NCI-H345 (cell line): ENCODE data around the gene MROH7.

Source experiments
- DNase-seq: peaks from one replicate; lab custom pipeline; 2025; lab: John Stamatoyannopoulos, UW

Gene MROH7

DNA sequence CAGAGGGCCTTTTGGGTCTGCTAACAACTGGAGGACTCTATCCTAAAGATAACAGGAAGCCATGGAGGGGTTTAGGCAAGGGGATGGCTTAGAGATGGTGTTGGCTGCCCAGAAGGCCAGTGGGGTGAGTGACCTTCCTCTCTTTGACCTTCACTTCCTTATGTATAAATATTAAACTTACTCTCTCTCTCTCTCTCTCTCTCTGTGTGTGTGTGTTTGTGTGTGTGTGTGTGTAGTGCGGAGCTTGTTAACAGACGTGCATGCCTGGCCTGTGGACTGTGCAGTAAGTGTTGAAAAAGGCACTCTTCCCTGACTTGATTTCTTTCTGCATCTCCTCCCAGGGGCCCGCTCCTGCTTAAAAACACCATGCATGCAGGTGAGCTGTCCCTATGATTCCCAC is 10.0 kb downstream of the MROH7 start:
- DNase-seq: no peak

DNA sequence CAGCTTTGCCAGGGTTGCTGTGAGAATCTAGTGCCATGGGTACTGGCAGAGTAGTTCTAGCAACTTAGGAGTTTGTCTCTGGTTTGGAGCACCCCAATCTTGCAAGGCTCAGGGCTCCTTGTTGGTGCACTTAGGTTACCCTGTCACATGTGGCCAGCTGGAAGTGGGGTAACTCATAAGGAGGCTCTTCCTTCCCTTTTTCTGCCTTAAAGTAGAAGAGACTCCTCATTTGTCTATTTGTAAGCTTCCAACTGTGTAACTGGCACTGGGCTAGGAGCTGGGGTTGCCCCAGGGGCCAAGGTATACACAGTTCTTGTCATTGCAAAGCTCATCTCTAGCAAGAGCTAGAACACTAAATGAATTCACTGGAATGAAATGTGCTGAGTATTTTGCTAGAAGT is 10.6 kb downstream of the MROH7 start:
- no peak for DNase-seq

DNA sequence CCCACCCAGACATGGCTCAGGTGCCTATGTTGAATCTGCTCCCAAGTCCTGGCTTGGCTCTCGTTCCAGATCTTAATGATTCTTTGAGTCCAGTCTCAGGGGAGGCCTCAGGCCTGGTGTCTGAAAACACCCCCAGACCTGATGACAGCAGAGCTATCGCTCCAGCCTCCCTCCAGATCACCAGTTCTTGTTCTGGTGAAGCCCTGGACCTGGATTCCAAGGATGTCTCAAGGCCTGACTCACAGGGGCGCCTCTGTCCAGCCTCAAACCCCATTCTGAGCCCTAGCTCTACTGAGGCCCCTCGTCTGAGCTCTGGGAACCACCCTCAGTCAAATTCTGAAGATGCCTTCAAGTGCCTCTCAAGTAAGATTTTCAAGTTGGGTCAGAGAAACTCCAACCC is 11.4 kb downstream of the MROH7 start:
- no peak for DNase-seq

DNA sequence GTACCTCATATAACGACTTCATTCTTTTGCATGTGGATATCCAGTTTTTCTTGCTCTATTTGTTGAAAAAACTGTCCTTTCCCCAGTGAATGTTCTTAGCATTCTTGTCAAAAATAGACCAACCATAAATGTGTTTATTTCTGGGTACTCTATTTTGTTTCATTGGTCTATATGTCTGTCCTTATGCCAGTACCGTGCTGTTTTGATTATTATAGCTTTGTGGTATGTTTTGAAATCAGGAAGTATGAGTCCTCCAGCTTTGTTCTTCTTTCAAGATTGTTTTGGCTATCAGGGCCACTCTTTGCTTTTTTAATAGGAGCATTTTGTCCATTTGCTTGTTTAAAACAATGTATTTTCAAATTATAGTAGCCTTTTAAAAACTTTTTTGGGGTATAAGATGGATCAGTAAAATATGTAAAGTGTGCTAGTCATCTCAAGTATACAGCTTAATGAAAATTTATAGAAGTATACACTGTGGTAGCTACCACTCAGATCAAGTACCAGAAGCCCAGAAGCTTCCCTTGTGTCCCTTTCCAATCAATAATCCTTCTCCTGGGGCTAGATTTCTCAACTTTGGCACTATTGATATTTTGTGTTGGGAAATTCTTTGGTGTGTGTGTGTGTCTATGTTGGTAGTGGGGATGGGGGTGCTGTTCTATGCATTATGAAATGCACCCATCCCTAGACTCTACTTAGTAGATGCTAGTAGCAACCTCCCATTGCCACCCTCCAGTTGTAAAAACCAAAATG is 16.8 kb downstream of the MROH7 start:
- no peak for DNase-seq

DNA sequence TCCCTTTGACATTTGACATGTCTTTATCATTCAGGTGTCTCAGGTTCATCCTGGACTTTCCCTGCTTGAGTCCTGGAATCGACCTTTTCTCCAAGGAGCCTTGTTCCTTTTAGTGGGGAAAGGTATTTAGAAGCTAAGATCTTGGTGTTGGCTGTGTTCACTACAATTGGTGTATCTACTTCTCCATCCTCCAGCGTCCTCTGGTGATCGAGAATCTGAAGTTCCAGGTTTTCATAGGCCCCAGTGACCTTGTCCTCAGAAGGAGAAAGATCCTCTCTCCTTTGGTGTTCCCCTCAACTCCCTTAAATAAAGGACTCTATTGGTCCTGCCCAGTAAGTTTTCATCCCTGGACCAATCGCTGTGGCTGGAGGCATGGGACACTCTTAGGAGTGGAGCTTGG is 22.1 kb downstream of the MROH7 start:
- DNase-seq: no peak

DNA sequence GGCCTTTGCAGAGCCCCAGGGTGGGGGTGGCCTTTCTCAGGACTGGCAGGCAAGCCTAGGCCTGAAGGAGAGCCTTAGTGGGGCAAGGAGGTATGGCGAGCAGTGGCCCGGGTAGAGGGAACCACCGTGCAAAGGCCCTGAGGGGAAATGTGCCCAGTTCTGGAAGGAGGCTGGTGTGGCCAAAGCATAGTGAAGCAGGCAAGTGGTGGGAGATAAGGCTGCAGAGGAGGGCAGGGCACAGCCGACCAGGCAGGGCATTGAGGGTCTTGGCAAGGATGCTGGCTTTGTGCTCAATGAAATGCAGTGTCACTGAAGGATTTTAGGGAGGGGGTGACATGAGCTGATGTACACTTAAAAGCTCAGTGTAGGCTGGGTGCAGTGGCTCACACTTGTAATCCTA is 22.8 kb downstream of the MROH7 start:
- DNase-seq: no peak

DNA sequence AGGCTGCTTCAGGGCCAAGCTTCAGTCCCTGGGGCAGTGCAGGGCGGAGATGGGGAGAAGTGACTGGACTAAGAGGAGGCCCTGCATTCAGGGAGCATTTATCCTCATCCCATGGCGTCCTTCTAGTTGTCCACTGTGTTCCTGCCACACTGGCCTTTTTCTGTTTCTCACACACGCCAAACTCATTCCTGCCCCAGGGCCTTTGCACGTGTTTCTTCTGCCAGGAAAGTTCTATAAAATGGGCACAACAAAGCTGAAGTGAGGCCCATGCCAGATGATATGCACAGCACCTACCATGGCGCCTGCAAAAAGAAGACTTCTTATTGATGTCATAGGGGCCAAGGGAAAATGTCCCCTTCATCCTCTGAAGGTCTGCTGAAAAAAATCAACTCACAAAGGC is 24.3 kb downstream of the MROH7 start:
- DNase-seq: no peak

DNA sequence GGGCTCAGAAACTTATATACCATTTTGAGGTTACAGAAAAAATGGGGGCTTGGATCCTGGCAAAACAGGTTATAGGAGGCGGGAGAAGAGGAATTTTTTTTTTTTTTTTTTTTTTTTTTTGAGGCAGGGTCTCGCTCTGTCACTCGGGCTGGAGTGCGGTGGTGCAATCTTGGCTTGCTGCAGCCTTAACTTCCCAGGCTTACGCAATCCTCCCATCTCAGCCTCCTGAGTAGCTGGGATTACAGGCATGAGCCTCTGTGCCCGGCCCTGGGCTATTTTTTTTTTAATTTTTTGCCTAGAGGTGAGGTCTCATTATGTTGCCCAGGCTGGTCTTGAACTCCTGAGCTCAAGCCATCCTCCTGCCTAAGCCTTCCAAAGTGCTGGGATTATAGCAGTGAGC is 24.7 kb downstream of the MROH7 start:
- no peak for DNase-seq

DNA sequence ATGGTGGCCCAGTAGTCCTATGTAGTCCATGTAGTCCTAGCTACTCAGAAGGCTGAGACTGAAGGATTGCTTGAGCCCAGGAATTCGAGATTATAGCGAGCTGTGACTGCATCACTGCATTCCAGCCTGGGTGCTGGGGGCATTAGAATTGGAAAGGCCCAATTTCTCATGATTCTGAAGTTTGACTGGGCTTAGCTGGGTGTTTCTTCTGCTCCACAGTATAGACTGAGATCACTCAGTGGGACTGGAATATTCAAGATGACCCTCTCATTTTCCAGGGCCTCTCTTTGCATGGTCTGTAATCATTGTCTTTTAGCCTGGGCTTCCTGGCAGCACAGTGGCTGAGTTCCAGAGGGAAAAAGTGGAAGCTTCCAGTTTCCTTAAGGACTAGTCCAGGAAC is 26.2 kb downstream of the MROH7 start:
- no peak for DNase-seq

DNA sequence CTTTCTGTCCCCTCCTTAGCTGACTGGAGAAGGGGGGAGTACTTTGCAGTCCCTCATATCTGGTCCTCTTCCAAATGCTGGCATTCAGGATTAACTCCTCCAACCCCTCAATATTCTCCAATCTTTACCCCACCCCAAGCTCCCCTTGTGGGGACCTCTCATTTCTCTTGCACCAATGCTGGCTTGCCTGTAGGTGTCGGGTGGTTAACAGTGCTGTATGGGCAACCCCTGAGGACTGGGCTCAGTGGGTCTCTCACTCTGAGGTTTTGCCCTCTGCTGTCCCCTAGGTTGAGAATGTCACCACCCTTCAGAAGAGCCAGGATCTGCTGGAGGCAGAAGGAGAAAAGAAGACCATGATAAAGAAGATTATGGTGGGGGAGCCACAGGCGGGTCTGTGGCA is 27.0 kb downstream of the MROH7 start:
- DNase-seq: no peak

DNA sequence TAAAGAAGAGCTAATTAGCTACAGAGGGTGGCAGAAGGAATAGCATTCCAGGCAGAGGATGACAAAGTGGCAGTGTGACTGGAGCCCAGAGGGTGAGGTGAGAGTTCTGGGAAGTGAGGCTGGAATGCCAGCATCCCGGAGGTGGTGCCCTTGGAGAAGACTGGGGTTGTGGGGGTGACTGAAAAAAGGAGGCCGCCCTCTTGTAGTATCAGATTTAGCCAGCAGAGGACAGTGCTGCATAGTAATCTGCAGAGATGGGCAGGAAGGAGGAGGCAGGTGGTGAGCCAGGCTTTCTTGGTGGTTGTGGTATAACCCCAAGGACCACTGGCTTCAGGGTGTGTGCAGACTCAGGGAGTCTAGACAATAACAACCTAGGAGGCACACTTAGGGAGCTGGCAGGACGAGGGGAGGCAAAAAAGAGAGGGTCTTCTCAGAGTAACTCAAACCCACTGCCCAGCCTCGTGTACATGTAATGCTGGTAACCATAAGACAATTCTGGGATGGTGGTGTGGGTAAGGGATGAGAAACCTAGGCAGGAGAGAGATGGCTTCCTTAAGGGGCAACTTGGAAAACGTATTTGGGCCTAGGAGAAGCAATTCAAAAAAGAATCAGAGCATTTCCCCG is 30.5 kb downstream of the MROH7 start:
- peak; percentile 29 for DNase-seq

DNA sequence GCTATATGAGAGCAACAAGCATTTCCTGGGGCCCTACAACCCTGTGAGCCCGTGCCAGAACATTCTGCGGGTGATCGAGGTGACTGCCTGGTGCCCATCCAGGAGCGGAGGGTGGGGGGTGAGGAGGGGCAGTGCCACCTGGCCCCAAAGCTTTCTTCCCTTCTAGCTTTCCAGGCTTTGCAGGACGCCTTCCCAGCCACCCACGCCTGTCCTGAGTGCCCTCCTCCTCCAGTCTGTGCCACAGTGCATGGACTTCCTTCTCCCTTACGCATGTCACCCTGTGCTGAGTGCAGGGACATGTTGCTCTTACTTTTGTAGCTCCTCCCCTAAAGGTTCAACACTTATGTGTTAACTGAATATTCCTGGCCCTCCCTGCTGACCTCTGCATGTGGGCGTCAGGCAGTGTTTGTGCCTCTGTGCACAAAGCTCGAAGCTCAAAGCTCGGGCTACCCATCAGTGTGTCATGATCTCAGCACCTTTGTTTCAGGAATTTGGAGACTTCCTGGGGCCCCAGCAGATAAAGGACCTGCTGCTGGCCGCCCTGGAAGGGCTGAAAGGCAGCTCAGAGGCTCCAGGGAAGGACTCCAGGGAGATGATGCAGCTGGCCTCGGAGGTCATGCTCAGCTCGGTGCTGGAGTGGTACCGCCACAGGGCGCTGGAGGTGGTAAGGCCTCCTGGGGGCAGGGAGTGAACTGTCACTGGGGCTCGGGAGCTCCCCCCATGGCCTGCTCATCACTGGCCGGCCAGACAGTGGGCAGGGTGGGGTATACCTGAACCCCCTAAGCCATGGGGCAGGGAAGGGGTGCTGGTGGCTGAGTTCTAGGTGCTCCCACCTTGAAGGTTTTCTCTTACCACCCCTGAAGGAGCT is 37.4 kb downstream of the MROH7 start:
- no peak for DNase-seq

DNA sequence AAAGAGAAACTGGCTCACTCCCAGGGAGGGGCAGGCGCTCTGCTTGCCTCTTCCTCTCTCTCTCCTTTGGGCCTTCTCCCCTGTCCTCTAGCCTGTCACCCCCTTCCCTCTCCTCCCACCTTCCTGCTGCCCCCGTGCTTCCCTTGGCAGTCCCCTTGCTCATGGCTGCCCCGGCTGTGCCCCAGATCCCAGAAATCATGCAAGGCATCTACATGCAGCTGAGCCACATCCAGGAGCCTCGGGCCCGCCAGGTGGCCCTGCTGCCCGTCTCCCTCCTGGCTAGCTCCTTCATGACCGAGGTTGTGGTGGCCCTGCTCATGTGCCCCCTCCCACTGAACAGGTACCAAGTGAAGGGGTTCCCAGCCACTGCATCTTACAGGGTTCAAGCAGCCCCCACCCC is 38.1 kb downstream of the MROH7 start:
- DNase-seq: no peak

DNA sequence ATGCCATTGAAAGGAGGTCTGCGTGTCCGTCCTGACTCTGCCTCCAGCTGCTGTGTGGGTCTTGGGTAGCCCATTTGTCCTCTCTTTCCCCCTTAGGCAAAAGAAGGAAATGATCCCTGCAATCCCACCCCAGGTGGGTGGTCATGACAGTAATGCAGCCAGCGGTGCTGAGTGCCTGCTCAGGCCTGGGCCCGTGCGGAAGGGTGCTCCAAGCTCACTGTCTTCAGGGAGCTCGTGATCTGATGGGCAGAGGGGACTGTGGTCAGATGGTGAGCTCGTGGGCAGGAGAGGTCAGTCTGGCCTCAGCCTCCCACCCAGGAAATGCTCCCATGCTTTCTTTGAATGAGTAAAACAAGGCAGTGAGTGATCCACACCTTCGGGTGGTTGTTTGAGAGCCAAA is 38.8 kb downstream of the MROH7 start:
- no peak for DNase-seq

DNA sequence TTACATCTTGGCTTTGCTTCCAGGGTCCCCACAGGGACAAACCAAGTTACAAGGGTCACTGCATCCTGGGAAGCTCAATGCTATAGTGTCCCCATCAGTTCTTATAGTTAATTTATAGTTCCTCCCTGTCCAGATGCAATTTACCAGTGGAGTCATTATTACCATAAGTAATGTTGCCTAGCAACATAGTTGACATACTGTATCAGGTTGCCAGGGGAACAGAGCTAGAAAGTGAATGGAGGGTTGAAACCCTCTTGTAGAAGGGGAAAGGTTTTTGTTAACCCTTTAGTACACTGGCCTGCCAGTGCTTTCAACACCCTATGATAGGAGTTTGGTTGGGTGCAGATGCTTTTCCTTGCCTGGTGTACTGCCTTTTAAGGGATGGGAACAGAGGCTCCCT is 39.8 kb downstream of the MROH7 start:
- DNase-seq: peak; percentile 18

DNA sequence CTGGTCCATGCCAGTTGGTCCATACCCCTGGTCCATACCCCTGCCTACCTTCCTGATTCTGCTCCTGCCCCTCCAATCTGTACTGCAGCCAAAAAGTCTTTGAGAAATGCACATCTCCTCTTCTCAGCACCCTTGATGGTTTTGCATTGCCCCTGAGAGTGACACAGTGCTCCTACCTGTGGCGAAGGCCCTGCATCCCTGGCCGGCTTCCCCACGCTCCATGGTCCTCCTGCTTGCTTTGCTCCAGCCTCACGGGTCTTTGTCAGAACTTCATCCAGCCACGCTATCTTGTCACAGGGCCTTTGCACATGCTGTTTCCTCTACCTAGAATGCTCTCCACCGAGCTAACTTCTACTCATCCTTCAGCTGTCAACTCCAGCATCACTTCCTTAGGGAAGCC is 41.9 kb downstream of the MROH7 start:
- DNase-seq: no peak

DNA sequence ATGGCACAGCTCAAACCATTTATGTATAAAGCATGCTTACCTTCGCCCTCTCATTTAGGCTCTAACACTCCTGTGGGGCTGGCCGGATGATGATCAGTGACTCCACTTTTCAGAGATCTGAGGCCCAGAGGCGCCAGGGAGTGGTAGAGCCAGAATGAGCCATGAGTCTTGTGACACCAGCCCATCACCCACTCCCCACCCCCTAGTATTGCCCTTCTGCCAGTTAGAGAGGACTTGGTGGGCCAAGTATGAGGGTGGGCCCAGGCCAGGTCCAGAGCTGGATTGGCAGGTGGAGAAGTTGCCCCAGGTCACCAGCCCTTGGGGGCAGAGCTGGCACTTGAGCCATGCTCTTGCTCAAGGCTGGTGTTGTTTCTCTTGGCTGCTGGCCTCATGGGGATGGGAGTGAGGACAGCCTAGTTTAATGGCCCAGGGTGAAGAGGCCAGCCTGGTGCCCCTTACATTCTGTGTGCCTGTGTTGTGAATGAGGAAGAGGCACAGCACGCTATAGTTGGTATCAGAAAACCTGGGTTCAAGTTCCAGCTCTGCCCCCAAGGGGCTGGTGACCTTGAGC is 43.8 kb downstream of the MROH7 start:
- DNase-seq: no peak

DNA sequence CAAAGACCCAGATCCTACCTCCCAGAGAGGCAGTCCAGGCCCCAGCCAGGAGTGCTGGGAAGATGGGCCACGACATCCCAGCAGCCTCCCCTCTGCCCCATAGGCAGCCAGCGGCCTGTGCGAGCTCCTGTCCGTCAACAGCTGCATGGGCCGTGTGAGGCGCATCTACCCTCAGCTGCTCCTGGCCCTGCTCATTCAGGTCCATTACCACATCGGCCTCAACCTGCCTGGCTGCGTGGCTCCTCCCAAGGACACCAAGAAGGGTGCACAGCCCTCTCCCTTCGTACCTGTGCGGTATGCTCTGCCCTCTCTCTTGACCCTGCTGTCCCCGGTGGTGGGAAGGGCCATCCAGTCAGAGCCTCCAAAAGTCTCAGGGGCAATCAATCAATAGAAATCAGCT is 44.6 kb downstream of the MROH7 start:
- DNase-seq: no peak

DNA sequence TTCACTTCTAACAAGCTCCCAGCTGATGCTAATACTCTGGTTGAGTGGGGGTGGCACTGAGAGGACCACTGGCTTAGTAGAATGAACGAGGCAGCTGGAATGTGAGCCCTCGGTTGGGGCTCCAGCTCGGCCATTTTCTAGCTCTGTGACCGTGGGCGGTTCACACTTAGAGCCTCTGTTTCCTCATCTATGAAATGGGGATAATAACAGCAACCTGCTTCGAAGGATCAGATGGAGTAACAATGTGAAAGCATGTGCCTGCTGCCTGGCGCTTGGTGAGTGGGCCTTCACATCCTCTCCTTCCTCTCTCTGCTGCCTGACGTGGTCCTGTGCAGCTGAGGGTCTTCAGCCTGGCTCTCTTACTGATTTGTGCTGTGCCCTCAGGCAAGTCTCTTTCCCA is 53.2 kb downstream of the MROH7 start:
- DNase-seq: no peak

DNA sequence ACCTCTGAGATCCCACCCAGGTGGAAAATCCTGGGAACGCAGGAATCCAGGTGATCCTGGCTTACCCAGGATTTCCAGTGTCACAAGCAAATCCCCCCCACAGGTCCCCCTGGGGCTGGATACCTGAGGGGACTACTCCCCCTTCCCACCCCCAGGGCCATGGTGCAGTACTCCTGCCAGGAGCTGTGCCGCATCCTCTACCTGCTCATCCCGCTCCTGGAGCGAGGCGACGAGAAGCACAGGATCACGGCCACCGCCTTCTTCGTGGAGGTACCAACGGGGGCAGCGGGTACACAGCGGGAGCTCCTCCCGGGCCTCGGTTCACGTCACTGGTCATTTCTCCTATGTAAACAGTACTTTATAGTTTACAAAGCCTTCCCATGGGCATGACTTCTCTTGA is 53.6 kb downstream of the MROH7 start:
- DNase-seq: no peak

DNA sequence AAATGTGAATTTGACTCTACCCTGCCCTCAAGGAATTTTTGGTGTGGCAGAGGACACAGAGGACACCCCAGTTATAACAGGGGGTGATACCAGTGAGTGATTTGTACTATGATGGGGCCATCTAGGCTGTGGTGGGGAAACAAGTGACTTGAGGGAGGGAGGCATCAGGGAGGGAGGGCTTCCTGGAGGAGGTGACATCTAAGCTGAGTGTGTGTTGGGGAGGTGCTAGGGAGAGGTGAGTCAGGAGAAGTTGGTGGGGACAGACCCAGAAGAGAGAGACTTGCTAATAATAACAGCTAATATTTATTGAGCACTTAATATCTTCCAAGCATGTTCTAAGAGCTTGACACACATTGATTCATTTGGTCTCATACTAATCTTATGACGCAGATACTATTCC is 54.2 kb downstream of the MROH7 start:
- DNase-seq: no peak

DNA sequence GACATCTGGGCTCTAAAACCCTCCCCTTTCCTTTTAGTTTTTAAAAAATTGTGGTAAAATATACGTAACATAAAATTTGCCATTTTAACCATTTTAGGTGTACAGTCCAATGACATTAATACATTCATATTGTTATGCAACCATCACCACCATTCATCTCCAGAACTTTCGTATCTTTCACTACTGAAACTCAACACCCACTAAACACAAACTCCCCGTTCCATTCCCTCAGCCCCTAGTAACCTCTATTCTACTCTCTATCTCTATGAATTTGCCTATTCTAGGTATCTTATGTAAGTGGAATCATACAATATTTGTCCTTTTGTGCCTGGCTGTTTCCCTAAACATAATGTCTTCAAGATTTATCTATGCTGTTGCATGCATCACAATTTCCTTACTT is 54.7 kb downstream of the MROH7 start:
- DNase-seq: no peak

DNA sequence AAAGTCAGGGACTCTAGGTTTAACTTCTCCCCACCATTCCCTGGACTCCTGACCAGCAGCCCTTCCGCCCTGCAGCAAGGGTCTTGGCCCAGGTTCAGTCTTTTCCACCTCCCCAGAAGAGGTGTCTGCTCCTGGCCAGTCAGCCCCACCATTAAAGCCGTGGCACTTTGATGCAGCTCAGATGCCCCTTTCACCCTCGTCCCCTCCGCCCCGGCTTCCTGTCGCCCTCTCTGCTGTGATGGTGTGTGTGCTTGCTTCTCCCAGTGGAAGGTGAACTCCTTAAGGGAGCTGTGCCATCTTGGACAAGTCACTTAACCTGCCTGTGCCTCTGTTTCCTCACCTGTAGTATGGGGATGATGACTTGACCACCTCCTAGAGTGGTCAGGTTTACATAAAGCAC is 56.3 kb downstream of the MROH7 start:
- no peak for DNase-seq
